WI38 (cell line): Measurements from ENCODE around the gene NRCAM.

Source experiments
- H3K4me3 ChIP-seq: 2 replicates; pipeline ENCODE4 v1.5.1; 2011; ENCODE audit warnings: low read depth, mild to moderate bottlenecking, control low read depth, low read length
- CTCF ChIP-seq: IDR thresholded peaks from 2 replicates; pipeline ENCODE4 v1.5.1; 2012; ENCODE audit warnings: low read depth, mild to moderate bottlenecking, control low read depth, low read length

NRCAM gene

GRCh38 chr7:108417144-108417543 lies 39.1 kb downstream of the NRCAM start:
- no peak for TF ChIP-seq CTCF
- no peak overlapping the region for H3K4me3 ChIP-seq

GRCh38 chr7:108415821-108416536 lies 40.3 kb downstream of the NRCAM start:
- no peak for TF ChIP-seq CTCF
- H3K4me3 ChIP-seq, result no peak overlapping the region

- TF ChIP-seq CTCF, result no peak
- H3K4me3 ChIP-seq, result no peak overlapping the region
Measured at GRCh38 chr7:108415084-108415483, 41.2 kb downstream of the NRCAM start.

GRCh38 chr7:108413782-108414492 lies 42.3 kb downstream of the NRCAM start:
- TF ChIP-seq CTCF, result no peak
- H3K4me3 ChIP-seq, result no peak overlapping the region

- H3K4me3 ChIP-seq, result no peak overlapping the region
- TF ChIP-seq CTCF, result no peak
Measured at GRCh38 chr7:108413337-108413736, 42.9 kb downstream of the NRCAM start.

GRCh38 chr7:108409146-108409545 lies 47.1 kb downstream of the NRCAM start:
- TF ChIP-seq CTCF, result no peak
- no peak overlapping the region for H3K4me3 ChIP-seq

GRCh38 chr7:108408296-108408991 lies 47.8 kb downstream of the NRCAM start:
- H3K4me3 ChIP-seq, result no peak overlapping the region
- TF ChIP-seq CTCF, result no peak
